ENCODE results near the gene PCYT1A. TPM values are rescaled to one million over a fixed set of nuclear protein-coding genes. Genes with fewer than 3 reads are reported as not detected.

The PCYT1A gene
- total RNA-seq, 1 donor from 2014 or later: 55.7 TPM

- H3K27ac ChIP-seq: no peak overlapping the region
- intact Hi-C loops (cut with DNase I): no loop called here
- no peaks in the 10 kb centered on the region for H3K36me3 ChIP-seq
Measured at GRCh38 chr3:196193736-196194541, 93.6 kb downstream of the PCYT1A start.

GRCh38 chr3:196193133-196193735 is 94.3 kb downstream of the PCYT1A start:
- Histone ChIP-seq H3K36me3 (no peaks in the 10 kb centered on the region), H3K27ac (no peak overlapping the region), H3K27me3 (no peaks in the 10 kb centered on the region), H3K4me3 (no peak overlapping the region), H3K9me3 (no peaks in the 10 kb centered on the region), H3K4me1 (no peaks in the 10 kb centered on the region)
- intact Hi-C loops (cut with DNase I): no loop called here
- DNase-seq (ENCODE audit: extremely low spot score in 2 of 2): no peak
- TF ChIP-seq POLR2A (IDR thresholded peaks at IDR 0.05) (no peak), CTCF (IDR thresholded peaks at IDR 0.05) (no peak), POLR2AphosphoS5 (IDR thresholded peaks at IDR 0.05; ENCODE audit: insufficient read depth in 1 of 2, low read depth in 1 of 2) (no peak)

More at GRCh38 chr3:196193736-196194541, 93.6 kb downstream of the PCYT1A start:
- TF ChIP-seq POLR2AphosphoS5 (IDR thresholded peaks at IDR 0.05; ENCODE audit: insufficient read depth in 1 of 2, low read depth in 1 of 2) (peak in 1 of 2 donors; percentile 20), CTCF (IDR thresholded peaks at IDR 0.05) (no peak)
- H3K27me3 ChIP-seq: no peaks in the 10 kb centered on the region
- H3K4me1 ChIP-seq: no peaks in the 10 kb centered on the region
- DNase-seq (ENCODE audit: extremely low spot score in 2 of 2): no peak
- no peak overlapping the region for H3K4me3 ChIP-seq
- H3K9me3 ChIP-seq: no peaks in the 10 kb centered on the region

GRCh38 chr3:196192524-196193051 is 94.9 kb downstream of the PCYT1A start:
- Histone ChIP-seq H3K27ac (peak overlapping the region; percentile 18), H3K4me3 (no peak overlapping the region), H3K4me1 (no peaks in the 10 kb centered on the region), H3K36me3 (no peaks in the 10 kb centered on the region), H3K9me3 (no peaks in the 10 kb centered on the region), H3K27me3 (no peaks in the 10 kb centered on the region)
- TF ChIP-seq CTCF (IDR thresholded peaks at IDR 0.05) (no peak), POLR2AphosphoS5 (IDR thresholded peaks at IDR 0.05; ENCODE audit: insufficient read depth in 1 of 2, low read depth in 1 of 2) (no peak), POLR2A (IDR thresholded peaks at IDR 0.05) (no peak)
- DNase-seq (ENCODE audit: extremely low spot score in 2 of 2): no peak
- intact Hi-C loops (cut with DNase I): no loop called here

- H3K36me3 ChIP-seq: no peaks in the 10 kb centered on the region
- no peaks in the 10 kb centered on the region for H3K27me3 ChIP-seq
- intact Hi-C loops (cut with DNase I): no loop called here
- no peak for DNase-seq (ENCODE audit: extremely low spot score in 2 of 2)
- peak overlapping the region; percentile 18 for H3K27ac ChIP-seq
- peaks cover 2% of the 10 kb centered on the region for H3K4me1 ChIP-seq
- H3K9me3 ChIP-seq: no peaks in the 10 kb centered on the region
- no peak overlapping the region for H3K4me3 ChIP-seq
- TF ChIP-seq POLR2AphosphoS5 (IDR thresholded peaks at IDR 0.05; ENCODE audit: insufficient read depth in 1 of 2, low read depth in 1 of 2): no peak
- TF ChIP-seq POLR2A (IDR thresholded peaks at IDR 0.05): no peak
- no peak for TF ChIP-seq CTCF (IDR thresholded peaks at IDR 0.05)
Measured at GRCh38 chr3:196192036-196192523, 95.4 kb downstream of the PCYT1A start.
